ENCODE measurements around the gene RTKN.

- TF ChIP-seq REST (IDR thresholded peaks at IDR 0.05; ENCODE audit: insufficient read depth in 1 of 2, low read depth in 2 of 2, low read length in 2 of 2) (0 out of 4 replicates have a peak, but pooled peaks have one; percentile 4 to 17), POLR2AphosphoS5 (IDR thresholded peaks at IDR 0.05; ENCODE audit: low read depth, low read length) (peak; percentile 96), TAF1 (IDR thresholded peaks at IDR 0.05; ENCODE audit: borderline replicate concordance, insufficient read depth, low read length) (0 out of 2 replicates have a peak, but pooled peaks have one; percentile 72)
Observed at GRCh38 chr2:74472086-74472944, 30.6 kb upstream of the RTKN start, which contains the start of gene MRPL53.

Data from PFSK-1 (cell line).